MV-4-11 (cell line): ENCODE measurements around the gene CTIF.
"Not testable (repeated sequence)": the region's sequence is repeated elsewhere in the genome, so short reads cannot be mapped to it uniquely, and the experiment has no call there.

Experiments used
- DNase-seq: peaks from one replicate; lab custom pipeline; 2025; lab: John Stamatoyannopoulos, UW

Gene CTIF

GRCh38 chr18:48803951-48804855 lies 265.4 kb downstream of the CTIF start:
- no peak for DNase-seq

- no peak for DNase-seq
These were observed 266.2 kb downstream of the CTIF start for GRCh38 chr18:48804856-48805610.

GRCh38 chr18:48805826-48806535 lies 267.1 kb downstream of the CTIF start:
- no peak for DNase-seq

GRCh38 chr18:48806551-48807261 lies 267.9 kb downstream of the CTIF start:
- no peak for DNase-seq

- DNase-seq = no peak
These were observed 269.6 kb downstream of the CTIF start for GRCh38 chr18:48808476-48808875.

- peak; percentile 12 for DNase-seq
These were observed 270.5 kb downstream of the CTIF start for GRCh38 chr18:48809365-48809764.

GRCh38 chr18:48810805-48811204 lies 272.0 kb downstream of the CTIF start:
- DNase-seq = no peak

- no peak for DNase-seq
These were observed 272.6 kb downstream of the CTIF start for GRCh38 chr18:48811401-48811800.

GRCh38 chr18:48811977-48812451 lies 273.2 kb downstream of the CTIF start:
- not testable (repeated sequence) for DNase-seq

- DNase-seq = no peak
These were observed 274.5 kb downstream of the CTIF start for GRCh38 chr18:48813321-48813720.

- DNase-seq = peak; percentile 27
These were observed 275.1 kb downstream of the CTIF start for GRCh38 chr18:48813833-48814489.

- DNase-seq = no peak
These were observed 275.8 kb downstream of the CTIF start for GRCh38 chr18:48814490-48815178.

GRCh38 chr18:48815179-48815515 lies 276.3 kb downstream of the CTIF start:
- no peak for DNase-seq

- DNase-seq = no peak
These were observed 276.9 kb downstream of the CTIF start for GRCh38 chr18:48815581-48816324.

GRCh38 chr18:48816554-48816953 lies 277.7 kb downstream of the CTIF start:
- DNase-seq = no peak

GRCh38 chr18:48817021-48817461 lies 278.2 kb downstream of the CTIF start:
- no peak for DNase-seq

GRCh38 chr18:48818329-48819254 lies 279.8 kb downstream of the CTIF start:
- DNase-seq = no peak

- no peak for DNase-seq
These were observed 280.4 kb downstream of the CTIF start for GRCh38 chr18:48819276-48819675.
